Endothelial cell of umbilical vein (primary cell): Measurements from ENCODE around the gene THAP9. TPM values are rescaled to one million over a fixed set of nuclear protein-coding genes. Genes with fewer than 3 reads are reported as not detected.

ENCODE experiments used
- BruUV-seq: library from RNA; stranded (reverse); fragments of 400-500 nt; replicated peaks from 2 replicates; lab custom pipeline; 2021; lab: Mats Ljungman, UMichigan
- CTCF ChIA-PET: fragments of 300-600, 350-600 bp; sonication (Branson Sonifier 250); formaldehyde crosslinking; loops from one replicate; lab custom pipeline; 2021; ENCODE audit warnings: antibody characterized with exemption, inconsistent platforms; lab: Charles Lee
- POLR2A ChIA-PET: fragments of 300-600, 350-600 bp; sonication (Branson Sonifier 250); formaldehyde crosslinking; loops from one replicate; lab custom pipeline; 2021; ENCODE audit warnings: antibody characterized with exemption, inconsistent platforms; lab: Charles Lee
- DNase-seq: peaks from one replicate; pipeline ENCODE4 v3.0.0-alpha.2; 2011; ENCODE audit warnings: low read depth, low spot score
- FAIRE-seq: peaks from 2 replicates; lab custom pipeline; 2011; peaks lifted over from hg19 to GRCh38; lab: Jason Lieb, UNC
- H2AFZ ChIP-seq: 2 replicates; pipeline ENCODE4 v1.6.0; 2012; ENCODE audit warnings: low read depth, low read length, control low read depth, inconsistent platforms
- H3K27ac ChIP-seq: 2 replicates; pipeline ENCODE4 v1.5.1; 2011; ENCODE audit warnings: low read depth, mild to moderate bottlenecking, control low read depth, low read length, moderate library complexity; ENCODE audit not compliant: insufficient read depth
- H3K27me3 ChIP-seq, 2 experiments: 2 replicates each; pipeline versions ENCODE4 v1.6.0 to v1.6.1; 2011; ENCODE audit warnings: low read length in 2 of 2, mixed read lengths in 1 of 2; ENCODE audit not compliant: control insufficient read depth in 2 of 2, insufficient read depth in 2 of 2
- H3K36me3 ChIP-seq, 2 experiments: 2 replicates in 1 of 2; 3 replicates in 1 of 2; pipeline ENCODE4 v1.5.1; 2011; ENCODE audit warnings: low read length in 2 of 2, mild to moderate bottlenecking in 1 of 2, moderate library complexity in 1 of 2; ENCODE audit not compliant: control insufficient read depth in 2 of 2, insufficient read depth in 2 of 2; ENCODE audit errors: extremely low read depth in 1 of 2
- H3K4me1 ChIP-seq: 3 replicates; pipeline ENCODE4 v1.5.1; 2011; ENCODE audit warnings: mild to moderate bottlenecking, low read length; ENCODE audit not compliant: control insufficient read depth, insufficient read depth; ENCODE audit errors: extremely low read depth
- H3K4me2 ChIP-seq: 2 replicates; pipeline ENCODE4 v1.6.1; 2011; ENCODE audit warnings: low read length, control low read depth, mixed read lengths; ENCODE audit not compliant: insufficient read depth
- H3K4me3 ChIP-seq, 3 experiments: fragments of 200-600 bp in 1 of 3; sonication (generic), shearing (Covaris generic) in 1 of 3; replicated peaks in 1 of 3; 2 replicates each; pipeline ENCODE4 v1.5.1; 2011 to 2016; ENCODE audit warnings: control low read depth in 3 of 3, low read length in 3 of 3, mild to moderate bottlenecking in 2 of 3, inconsistent platforms in 1 of 3, low read depth in 1 of 3, moderate library complexity in 1 of 3; ENCODE audit not compliant: insufficient read depth in 1 of 3
- H3K79me2 ChIP-seq: 2 replicates; pipeline ENCODE4 v1.6.0; 2012; ENCODE audit warnings: low read length, inconsistent platforms; ENCODE audit not compliant: control insufficient read depth, insufficient read depth
- H3K9ac ChIP-seq: replicated peaks from 2 replicates; pipeline ENCODE3; 2011; ENCODE audit warnings: low read length, control low read depth; ENCODE audit not compliant: insufficient read depth; ENCODE audit errors: extremely low read depth
- H3K9me1 ChIP-seq: replicated peaks from 3 replicates; pipeline ENCODE4 v1.6.0; 2011; ENCODE audit warnings: mild to moderate bottlenecking, low read length; ENCODE audit not compliant: control insufficient read depth, insufficient read depth; ENCODE audit errors: extremely low read depth
- H3K9me3 ChIP-seq: replicated peaks from 2 replicates; pipeline ENCODE4 v1.5.1; 2012; ENCODE audit warnings: low read length, inconsistent platforms; ENCODE audit not compliant: control insufficient read depth, insufficient read depth
- H4K20me1 ChIP-seq: replicated peaks from 2 replicates; pipeline ENCODE3; 2011; ENCODE audit warnings: mild to moderate bottlenecking, low read length; ENCODE audit not compliant: control insufficient read depth, insufficient read depth; ENCODE audit errors: extremely low read depth
- CTCF ChIP-seq, 2 donors: IDR thresholded peaks; 1 replicate in 1 of 2; 2 replicates in 1 of 2; pipeline ENCODE4 v1.5.1; 2011; ENCODE audit warnings: low read length in 2 of 2, mild to moderate bottlenecking in 2 of 2, moderate library complexity in 2 of 2, control low read depth in 1 of 2, inconsistent platforms in 1 of 2, low read depth in 1 of 2; ENCODE audit not compliant: insufficient read depth in 1 of 2; ENCODE audit errors: extremely low read depth in 1 of 2
- FOS ChIP-seq: IDR thresholded peaks from 2 replicates; pipeline ENCODE4 v1.6.1; 2011; ENCODE audit warnings: mild to moderate bottlenecking, low read length, moderate library complexity, borderline replicate concordance; ENCODE audit not compliant: insufficient read depth
- GATA2 ChIP-seq: IDR thresholded peaks from 2 replicates; pipeline ENCODE4 v1.7.0; 2011; ENCODE audit warnings: low read depth, mild to moderate bottlenecking, moderate library complexity, mixed read lengths, low read length; ENCODE audit not compliant: insufficient read length, insufficient read depth
- JUN ChIP-seq: IDR thresholded peaks from 2 replicates; pipeline ENCODE4 v1.6.1; 2011; ENCODE audit warnings: borderline replicate concordance, low read depth; ENCODE audit not compliant: insufficient read length, insufficient read depth
- POLR2A ChIP-seq: IDR thresholded peaks from 2 replicates; pipeline ENCODE4 v1.6.1; 2012; ENCODE audit warnings: low read depth, mild to moderate bottlenecking, control low read depth, low read length
- dilution Hi-C: fragments of 300-500 bp; cut with MboI; formaldehyde crosslinking; loops from one replicate; pipeline ENCODE4 v1.15.0; 2019; ENCODE audit warnings: low sequenced_read_pairs; ENCODE audit not compliant: extremely low pct_ligation_motif_present
- intact Hi-C: fragments of 100-400 bp; cut with micrococcal nuclease; formaldehyde crosslinking; loops from one replicate; pipeline ENCODE4 v1.10.0; 2022
- polyA plus RNA-seq, 4 experiments: library from polyadenylated mRNA; depleted of rRNA in 3 of 4; stranded (reverse) in 3 of 4; unstranded in 1 of 4; fragments of >200 nt; gene quantifications; 2 replicates each; pipeline versions ENCODE4 v1.2.1 to v1.2.3, GENCODE V29; 2011 to 2012; ENCODE audit warnings: missing spikeins in 1 of 4
- total RNA-seq: library from RNA; stranded (reverse); gene quantifications from 2 replicates; pipeline ENCODE4 v1.2.3, GENCODE V29; 2021

The THAP9 gene
- total and polyA plus RNA-seq, 2 donors (not counting 3 experiments of a cell fraction or from before 2014, with no cell fraction given) = 0.86 to 1.7 TPM

- H3K9ac ChIP-seq = no peak overlapping the region
- H3K36me3 ChIP-seq = peaks cover 7 to 16% of the 10 kb centered on the region in 2 experiments
- H3K27me3 ChIP-seq = no peaks in the 10 kb centered on the region
- BruUV-seq = no TSS peak
- intact Hi-C loops = no loop called here
- H3K4me1 ChIP-seq = peaks cover 18% of the 10 kb centered on the region
- no peaks in the 10 kb centered on the region for H4K20me1 ChIP-seq
- FAIRE-seq (no peak), DNase-seq (no peak)
- peaks cover 50% of the 10 kb centered on the region for H3K79me2 ChIP-seq
- H3K27ac ChIP-seq = no peak overlapping the region
- H3K4me2 ChIP-seq = no peak overlapping the region
- ChIA-PET POLR2A (no interaction called here), CTCF (no interaction called here)
- dilution Hi-C loops = no loop called here
- no peak overlapping the region for H3K4me3 ChIP-seq
- H3K9me3 ChIP-seq = no peaks in the 10 kb centered on the region
- H3K9me1 ChIP-seq = no peaks in the 10 kb centered on the region
- TF ChIP-seq POLR2A (no peak), GATA2 (no peak), FOS (no peak), CTCF (IDR thresholded peaks at IDR 0.05; ENCODE audit: extremely low read depth in 1 of 2, insufficient read depth in 1 of 2, low read depth in 1 of 2, low read length in 2 of 2) (no peak), JUN (no peak)
- H2AFZ ChIP-seq = no peak overlapping the region
Observed at GRCh38 chr4:82896755-82897154, 3.8 kb upstream of the THAP9 start.
